ENCODE data around the gene ZNF419. TPM values are rescaled to one million over a fixed set of nuclear protein-coding genes. Genes with fewer than 3 reads are reported as not detected.

The ZNF419 gene
- polyA plus RNA-seq, 1 donor from 2014 or later = 34.5 TPM

Small RNA genes lying within 50 kb of the gene (small RNA-seq; reads per million reads assigned to genes)
- 0 reads per million in 3 experiments for gene VN1R107P

Other genes starting within 250 kb of the ZNF419 start
- 4.9 and 6.6 TPM in 2 replicates for gene ZNF805, start 247.1 kb upstream of the ZNF419 start, polyA plus RNA-seq
- 11.2 and 23.4 TPM in 2 replicates for gene ZNF460, start 207.3 kb upstream of the ZNF419 start, polyA plus RNA-seq
- gene ZNF543, start 167.3 kb upstream of the ZNF419 start, polyA plus RNA-seq = 9.3 and 14.8 TPM in 2 replicates
- 20.6 and 23.0 TPM in 2 replicates for gene ZNF304, start 136.5 kb upstream of the ZNF419 start, polyA plus RNA-seq
- 42.6 and 60.5 TPM in 2 replicates for gene TRAPPC2B, start 124.2 kb upstream of the ZNF419 start, polyA plus RNA-seq
- gene ZNF547, start 124.2 kb upstream of the ZNF419 start, polyA plus RNA-seq = 11.6 and 13.1 TPM in 2 replicates
- 59.0 and 78.7 TPM in 2 replicates for gene ZNF548, start 97.9 kb upstream of the ZNF419 start, polyA plus RNA-seq
- 26.3 and 32.1 TPM in 2 replicates for gene ZNF17, start 76.6 kb upstream of the ZNF419 start, polyA plus RNA-seq
- gene ZNF749, start 52.4 kb upstream of the ZNF419 start, polyA plus RNA-seq = 22.1 and 24.2 TPM in 2 replicates
- gene VN1R1, start 30.6 kb upstream of the ZNF419 start, polyA plus RNA-seq = 5.4 and 6.2 TPM in 2 replicates
- gene ZNF772, start 10.2 kb upstream of the ZNF419 start, polyA plus RNA-seq = 24.0 and 29.7 TPM in 2 replicates
- gene ZNF773, start 12.2 kb downstream of the ZNF419 start, polyA plus RNA-seq = 17.2 and 23.3 TPM in 2 replicates
- 17.9 and 24.0 TPM in 2 replicates for gene ZNF549, start 39.6 kb downstream of the ZNF419 start, polyA plus RNA-seq
- 21.5 and 21.9 TPM in 2 replicates for gene ZNF550, start 72.1 kb downstream of the ZNF419 start, polyA plus RNA-seq
- gene ZNF416, start 91.2 kb downstream of the ZNF419 start, polyA plus RNA-seq = 6.3 and 6.4 TPM in 2 replicates
- 19.4 and 25.2 TPM in 2 replicates for gene ZIK1, start 96.4 kb downstream of the ZNF419 start, polyA plus RNA-seq
- 10.2 and 11.6 TPM in 2 replicates for gene ZNF530, start 112.1 kb downstream of the ZNF419 start, polyA plus RNA-seq
- 34.1 and 40.7 TPM in 2 replicates for gene ZNF134, start 126.5 kb downstream of the ZNF419 start, polyA plus RNA-seq
- 47.6 and 53.0 TPM in 2 replicates for gene ZNF211, start 145.4 kb downstream of the ZNF419 start, polyA plus RNA-seq
- not detected in 2 replicates for gene ZSCAN4, start 181.2 kb downstream of the ZNF419 start, polyA plus RNA-seq
- gene ZNF551, start 194.2 kb downstream of the ZNF419 start, polyA plus RNA-seq = 9.3 and 16.1 TPM in 2 replicates
- gene ZNF154, start 221.5 kb downstream of the ZNF419 start, polyA plus RNA-seq = 25.1 and 25.5 TPM in 2 replicates
- 14.8 and 26.2 TPM in 2 replicates for gene ZNF671, start 239.9 kb downstream of the ZNF419 start, polyA plus RNA-seq

Data from neural cell (in vitro differentiated cells).